Activated naive CD4-positive, alpha-beta T cell treated with anti-CD3 and anti-CD28 coated beads, Interleukin-2, amount 50 U/mL, for 72 hours (primary cell): ENCODE data around the gene HLCS. TPM values are rescaled to one million over a fixed set of nuclear protein-coding genes. Genes with fewer than 3 reads are reported as not detected.

ENCODE experiments used
- ATAC-seq, 2 donors: fragments of 150-1000 bp; cut with Tn5 transposase; 2 replicates each; pipeline ENCODE4 v1.10.0; 2021; ENCODE audit warnings: mild to moderate bottlenecking in 2 of 2, moderate library complexity in 2 of 2
- DNase-seq, 2 donors: peaks; one replicate each; pipeline ENCODE4 v3.0.0; 2021 to 2022; ENCODE audit warnings: low spot score in 2 of 2
- H3K27ac Mint-ChIP-seq, 2 donors: one replicate each; pipeline ENCODE4 v1.8.0; 2022; ENCODE audit warnings: mild to moderate bottlenecking in 2 of 2, mixed read lengths in 2 of 2
- H3K36me3 Mint-ChIP-seq, 2 donors: one replicate each; pipeline ENCODE4 v1.8.0; 2022; ENCODE audit warnings: mixed read lengths in 2 of 2
- H3K9me3 Mint-ChIP-seq, 2 donors: one replicate each; pipeline ENCODE4 v1.8.0; 2022; ENCODE audit warnings: mixed read lengths in 2 of 2
- total RNA-seq, 2 donors: library from RNA; stranded (reverse); gene quantifications; one replicate each; pipeline ENCODE4 v1.2.3, GENCODE V29; 2022

Gene HLCS
- total RNA-seq, 2 donors from 2014 or later = 11.1 to 13.0 TPM

DNA sequence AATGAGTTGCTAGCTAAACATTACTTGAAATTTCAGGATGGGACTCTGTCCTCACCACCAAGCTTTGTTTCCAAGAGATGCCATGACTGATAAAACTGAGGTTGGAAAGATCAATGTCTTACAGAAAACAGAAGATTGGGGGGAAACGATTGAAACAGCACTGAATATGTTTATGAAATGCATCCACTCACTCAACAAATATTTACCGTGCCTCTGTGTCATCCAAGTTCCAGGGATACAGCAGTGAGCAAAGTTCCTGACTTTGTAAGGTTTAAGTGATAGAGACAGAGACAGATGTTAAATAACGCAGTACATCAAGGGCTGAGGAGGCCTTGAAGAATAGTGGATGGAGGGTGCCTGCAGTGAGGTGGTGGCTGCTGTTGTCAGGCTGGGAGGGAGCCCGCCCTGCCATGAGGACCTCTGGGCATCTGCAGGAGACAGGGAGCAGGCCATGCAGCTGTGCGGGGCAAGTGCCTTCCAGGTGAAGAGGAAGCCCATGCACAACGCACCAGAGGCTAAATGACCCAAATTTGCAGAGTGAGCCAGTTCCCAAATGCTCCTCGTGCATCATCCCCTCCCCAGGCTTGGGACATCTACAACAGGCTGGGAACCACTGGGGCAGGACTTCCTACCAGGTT, 108.0 kb downstream of the HLCS start:
- peaks cover 0 to 9% of the 10 kb centered on the region in 2 donors for H3K36me3 Mint-ChIP-seq
- DNase-seq = no peak
- no peaks in the 10 kb centered on the region for H3K9me3 Mint-ChIP-seq

GRCh38 chr21:36856643-36857042, 109.8 kb downstream of the HLCS start:
- no peak overlapping the region for H3K27ac Mint-ChIP-seq
- DNase-seq (no peak), ATAC-seq (peak; percentile 44 to 55)
- no peaks in the 10 kb centered on the region for H3K9me3 Mint-ChIP-seq
- H3K36me3 Mint-ChIP-seq = no peaks in the 10 kb centered on the region

More for the DNA sequence above, 108.0 kb downstream of the HLCS start:
- no peak overlapping the region for H3K27ac Mint-ChIP-seq
- ATAC-seq = no peak

GRCh38 chr21:36854391-36854790, 112.1 kb downstream of the HLCS start:
- Mint-ChIP-seq H3K36me3 (no peaks in the 10 kb centered on the region), H3K9me3 (no peaks in the 10 kb centered on the region), H3K27ac (no peak overlapping the region)
- DNase-seq (peak in 1 of 2 donors; percentile 50), ATAC-seq (peak in 1 of 2 donors; percentile 34)

DNA sequence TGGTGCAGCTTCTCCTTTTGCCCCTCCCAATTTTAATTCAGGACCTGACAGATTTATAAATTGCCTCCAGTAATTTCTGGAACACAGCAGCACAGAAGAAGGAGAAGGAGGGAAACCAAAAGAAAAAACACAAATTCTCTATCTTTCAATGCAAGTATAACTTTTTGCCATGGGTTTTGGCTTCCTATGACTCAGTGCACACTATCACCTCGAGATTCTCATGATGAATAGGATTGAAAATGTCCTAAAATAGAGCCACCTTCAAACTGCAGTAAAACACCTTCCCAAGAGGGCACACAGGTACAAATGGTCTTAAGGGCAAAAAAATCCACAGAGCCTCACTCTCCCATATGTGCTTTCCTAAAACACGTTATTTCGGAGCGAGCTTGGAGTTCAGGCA, 113.6 kb downstream of the HLCS start:
- peak overlapping the region in 1 of 2 donors; percentile 72 for H3K27ac Mint-ChIP-seq
- ATAC-seq (peak; percentile 75 to 82), DNase-seq (no peak)
- H3K9me3 Mint-ChIP-seq = no peaks in the 10 kb centered on the region
- H3K36me3 Mint-ChIP-seq = no peaks in the 10 kb centered on the region

DNA sequence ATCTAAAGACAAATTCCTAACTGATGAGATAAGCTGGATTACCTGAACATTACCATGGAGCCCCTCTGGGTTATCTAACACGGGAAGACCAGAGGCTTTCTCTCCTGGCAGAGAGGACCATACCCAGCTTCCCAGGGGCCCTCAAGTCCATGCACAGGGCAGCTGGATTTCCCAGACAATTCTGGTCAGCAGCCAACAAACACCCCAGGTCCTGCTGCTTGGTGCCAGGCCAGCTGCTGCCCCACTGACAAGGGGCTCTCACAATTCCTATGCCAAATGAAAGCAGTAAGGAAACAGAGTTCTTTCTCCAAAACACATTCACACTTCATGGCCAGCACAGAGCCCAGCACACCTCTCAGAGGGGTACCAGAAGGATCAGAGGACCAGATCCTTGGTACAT, 114.2 kb downstream of the HLCS start:
- H3K36me3 Mint-ChIP-seq = no peaks in the 10 kb centered on the region
- no peak for ATAC-seq
- H3K27ac Mint-ChIP-seq = no peak overlapping the region
- DNase-seq = no peak
- H3K9me3 Mint-ChIP-seq = no peaks in the 10 kb centered on the region

DNA sequence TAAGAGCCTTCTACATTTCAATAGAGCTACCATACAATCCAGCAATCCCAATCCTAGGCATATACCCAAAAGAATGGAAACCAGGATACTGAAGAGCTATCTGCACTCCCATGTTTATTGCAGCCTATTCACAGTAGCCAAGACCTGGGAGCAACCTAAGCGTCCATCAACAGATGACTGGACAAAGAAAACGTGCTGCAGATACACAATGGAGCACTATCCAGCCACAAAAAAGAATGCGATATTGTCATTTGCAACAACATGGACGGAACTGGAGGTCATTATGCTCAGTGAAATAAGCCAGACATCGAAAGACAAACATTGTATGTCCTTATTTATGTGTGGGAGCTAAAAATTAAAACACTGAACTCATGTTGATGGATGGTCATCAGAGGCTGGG, 115.3 kb downstream of the HLCS start:
- no peaks in the 10 kb centered on the region for H3K9me3 Mint-ChIP-seq
- DNase-seq (no peak), ATAC-seq (no peak)
- no peaks in the 10 kb centered on the region for H3K36me3 Mint-ChIP-seq
- H3K27ac Mint-ChIP-seq = no peak overlapping the region

- DNase-seq (no peak), ATAC-seq (no peak)
- Mint-ChIP-seq H3K36me3 (no peaks in the 10 kb centered on the region), H3K9me3 (no peaks in the 10 kb centered on the region), H3K27ac (no peak overlapping the region)
These were observed 116.1 kb downstream of the HLCS start for GRCh38 chr21:36850372-36850771.

- Mint-ChIP-seq H3K27ac (no peak overlapping the region), H3K9me3 (no peaks in the 10 kb centered on the region), H3K36me3 (no peaks in the 10 kb centered on the region)
- DNase-seq (no peak), ATAC-seq (no peak)
These were observed 116.9 kb downstream of the HLCS start for GRCh38 chr21:36849461-36850105.

- H3K36me3 Mint-ChIP-seq = no peaks in the 10 kb centered on the region
- DNase-seq (no peak), ATAC-seq (no peak)
- no peaks in the 10 kb centered on the region for H3K9me3 Mint-ChIP-seq
- H3K27ac Mint-ChIP-seq = no peak overlapping the region
These were observed 117.7 kb downstream of the HLCS start for GRCh38 chr21:36848730-36849274.

DNA sequence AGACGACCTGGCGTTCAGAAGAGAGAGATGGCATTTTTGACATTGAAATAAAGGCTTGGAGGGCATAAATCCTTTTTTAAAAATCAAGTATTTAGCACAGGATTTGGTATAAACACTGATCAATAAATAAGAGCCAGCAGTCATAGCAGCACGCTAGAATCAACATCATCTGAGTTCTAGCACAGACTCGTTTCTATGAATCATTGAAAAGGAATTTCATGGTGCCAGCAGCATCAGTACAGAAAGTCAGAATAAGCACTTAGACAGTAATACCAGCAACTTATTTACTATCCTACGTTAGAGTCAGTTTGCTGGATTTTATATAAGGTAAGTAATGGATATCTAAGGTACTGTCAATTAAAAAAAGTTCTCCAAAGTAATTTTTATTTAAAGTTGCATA, 119.3 kb downstream of the HLCS start:
- DNase-seq (no peak), ATAC-seq (no peak)
- Mint-ChIP-seq H3K27ac (no peak overlapping the region), H3K36me3 (no peaks in the 10 kb centered on the region), H3K9me3 (no peaks in the 10 kb centered on the region)

GRCh38 chr21:36846631-36847030, 119.8 kb downstream of the HLCS start:
- ATAC-seq (no peak), DNase-seq (no peak)
- Mint-ChIP-seq H3K9me3 (no peaks in the 10 kb centered on the region), H3K27ac (no peak overlapping the region), H3K36me3 (no peaks in the 10 kb centered on the region)

DNA sequence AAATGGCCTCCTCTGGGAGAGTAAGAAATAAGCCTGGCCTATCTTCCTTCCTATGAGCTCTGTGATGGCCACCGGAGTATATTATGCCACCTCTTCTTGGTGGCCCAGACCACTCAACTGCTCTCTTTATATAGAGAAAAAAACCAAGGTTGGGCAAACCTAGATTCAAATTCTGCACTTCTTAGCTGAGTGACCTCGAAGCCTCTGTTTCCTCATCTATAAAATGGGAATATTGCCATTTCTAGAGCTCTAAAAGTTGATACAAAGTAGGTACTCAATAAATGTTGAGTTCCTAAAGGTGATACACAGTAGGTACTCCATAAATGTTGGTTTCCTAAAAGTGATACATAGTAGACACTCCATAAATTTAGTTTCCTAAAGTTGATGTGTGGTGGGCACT, 120.7 kb downstream of the HLCS start:
- no peaks in the 10 kb centered on the region for H3K9me3 Mint-ChIP-seq
- no peak for DNase-seq
- no peaks in the 10 kb centered on the region for H3K36me3 Mint-ChIP-seq
- H3K27ac Mint-ChIP-seq = no peak overlapping the region
- ATAC-seq = no peak

GRCh38 chr21:36845070-36845469, 121.4 kb downstream of the HLCS start:
- DNase-seq = no peak
- H3K27ac Mint-ChIP-seq = no peak overlapping the region
- no peaks in the 10 kb centered on the region for H3K9me3 Mint-ChIP-seq
- no peaks in the 10 kb centered on the region for H3K36me3 Mint-ChIP-seq
- no peak for ATAC-seq

GRCh38 chr21:36841866-36842265, 124.6 kb downstream of the HLCS start:
- Mint-ChIP-seq H3K27ac (no peak overlapping the region), H3K36me3 (no peaks in the 10 kb centered on the region), H3K9me3 (no peaks in the 10 kb centered on the region)
- ATAC-seq (no peak), DNase-seq (no peak)

GRCh38 chr21:36839735-36840134, 126.7 kb downstream of the HLCS start:
- no peak overlapping the region for H3K27ac Mint-ChIP-seq
- no peaks in the 10 kb centered on the region for H3K9me3 Mint-ChIP-seq
- ATAC-seq (no peak), DNase-seq (no peak)
- no peaks in the 10 kb centered on the region for H3K36me3 Mint-ChIP-seq

GRCh38 chr21:36839123-36839522, 127.3 kb downstream of the HLCS start:
- no peak overlapping the region for H3K27ac Mint-ChIP-seq
- ATAC-seq (no peak), DNase-seq (no peak)
- no peaks in the 10 kb centered on the region for H3K36me3 Mint-ChIP-seq
- no peaks in the 10 kb centered on the region for H3K9me3 Mint-ChIP-seq

DNA sequence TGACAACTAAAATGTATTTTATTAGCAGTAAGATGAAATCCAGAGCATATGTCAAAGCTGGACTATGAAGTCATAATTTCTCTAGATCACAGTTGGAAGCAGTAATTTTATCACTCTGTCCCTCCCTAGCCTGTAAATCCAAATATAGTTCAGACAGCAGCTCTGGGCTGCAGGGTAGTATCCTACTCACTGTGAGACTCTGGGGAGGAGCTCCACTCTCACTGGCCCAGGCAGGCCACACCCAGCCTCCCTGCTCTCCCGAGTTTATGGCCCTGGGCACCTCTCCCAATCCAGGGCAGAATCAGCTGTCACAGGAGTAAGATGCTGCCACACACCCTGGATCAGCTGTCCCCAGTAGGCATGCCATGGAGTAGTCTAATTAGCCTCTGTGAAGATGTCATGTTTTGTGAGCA, 131.1 kb downstream of the HLCS start:
- Mint-ChIP-seq H3K9me3 (no peaks in the 10 kb centered on the region), H3K27ac (no peak overlapping the region), H3K36me3 (no peaks in the 10 kb centered on the region)
- ATAC-seq (no peak), DNase-seq (no peak)

DNA sequence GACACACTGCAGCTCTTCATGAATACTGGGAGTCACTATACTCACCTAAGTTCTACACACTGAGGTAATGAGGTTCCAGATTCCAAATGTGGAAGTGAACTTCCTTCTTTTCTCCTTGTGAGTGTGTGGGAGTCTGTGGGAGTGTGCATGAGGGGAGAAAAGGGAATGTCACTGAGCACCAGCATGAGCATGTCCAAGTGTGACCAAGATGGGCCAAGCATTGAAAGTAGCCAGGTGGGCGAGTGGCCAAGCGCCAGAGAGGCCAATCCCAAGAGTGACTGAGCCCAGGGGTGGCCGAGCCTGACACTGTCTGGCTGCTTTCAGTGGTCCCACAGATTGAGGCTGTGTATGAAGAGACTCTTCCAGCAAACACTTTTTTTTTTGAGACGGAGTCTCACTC, 132.3 kb downstream of the HLCS start:
- Mint-ChIP-seq H3K27ac (no peak overlapping the region), H3K36me3 (no peaks in the 10 kb centered on the region), H3K9me3 (no peaks in the 10 kb centered on the region)
- DNase-seq (no peak), ATAC-seq (no peak)
